A549 (cell line): ENCODE data around the gene MLYCD. TPM values are rescaled to one million over a fixed set of nuclear protein-coding genes. Genes with fewer than 3 reads are reported as not detected.

ENCODE experiments used
- ATAC-seq, 2 experiments: fragments of 200-7000 bp in 1 of 2; fragments of >200 bp in 1 of 2; cut with Nextera tagmentation in 1 of 2; cut with Tn5 transposase in 1 of 2; 3 replicates each; pipeline versions ENCODE4 v1.8.0 to v1.9.1; 2018 to 2020; ENCODE audit warnings: mild to moderate bottlenecking in 1 of 2, moderate library complexity in 1 of 2
- CTCF ChIA-PET: fragments of 300-600 bp; sonication (Branson Sonifier 250); formaldehyde crosslinking; extraction: SDS; loops from one replicate; lab custom pipeline; 2021; ENCODE audit warnings: antibody characterized with exemption, inconsistent platforms; lab: Yijun Ruan, JAX
- POLR2A ChIA-PET: fragments of 350-600 bp; formaldehyde crosslinking; extraction: SDS; loops from one replicate; lab custom pipeline; 2021; ENCODE audit warnings: antibody characterized with exemption, inconsistent platforms; lab: Yijun Ruan, JAX
- DNase-seq, 2 experiments: peaks; one replicate each; pipeline versions ENCODE4 v3.0.0 to v3.0.0-alpha.2; 2011 to 2016; ENCODE audit warnings: low read depth in 1 of 2, low spot score in 1 of 2
- FAIRE-seq: peaks from 2 replicates; lab custom pipeline; 2011; peaks lifted over from hg19 to GRCh38; lab: Jason Lieb, UNC
- H3K27ac ChIP-seq, 2 experiments: fragments of >200 bp; sonication (Bioruptor Twin); formaldehyde crosslinking; 3 replicates each; pipeline ENCODE4 v1.5.1; 2016 to 2017
- H3K4me1 ChIP-seq: fragments of >200 bp; sonication (Bioruptor Twin); formaldehyde crosslinking; 3 replicates; pipeline ENCODE4 v1.6.1; 2016
- H3K4me2 ChIP-seq: fragments of >200 bp; sonication (Bioruptor Twin); formaldehyde crosslinking; 3 replicates; pipeline ENCODE4 v1.6.1; 2016
- H3K4me3 ChIP-seq: fragments of >200 bp; sonication (Bioruptor Twin); formaldehyde crosslinking; 3 replicates; pipeline ENCODE4 v1.5.1; 2016
- H3K9me3 ChIP-seq: fragments of >200 bp; sonication (Bioruptor Twin); formaldehyde crosslinking; 3 replicates; pipeline ENCODE4 v1.6.1; 2016
- EHF ChIP-seq: fragments of 250-450 bp; sonication (Bioruptor Pico); IDR thresholded peaks from 2 replicates; pipeline ENCODE4 v1.5.0; 2020; ENCODE audit warnings: mild to moderate bottlenecking
- ESRRA ChIP-seq: fragments of 150-350 bp; IDR thresholded peaks from 2 replicates; pipeline ENCODE4 v1.6.1; 2014; ENCODE audit warnings: mild to moderate bottlenecking, low read length, borderline replicate concordance
- FOSB ChIP-seq: fragments of 250-450 bp; sonication (Bioruptor Pico); IDR thresholded peaks from 2 replicates; pipeline ENCODE4 v1.5.0; 2020; ENCODE audit warnings: mild to moderate bottlenecking, moderate library complexity
- FOSL2 ChIP-seq, 2 experiments: fragments of 450-650 bp in 1 of 2; fragments of >200 bp in 1 of 2; sonication (Bioruptor Twin) in 1 of 2; formaldehyde crosslinking; IDR thresholded peaks; 2 replicates each; pipeline versions ENCODE4 v1.5.0 to v1.6.1; 2016 to 2020; ENCODE audit warnings: mild to moderate bottlenecking in 1 of 2, moderate library complexity in 1 of 2
- FOXS1 ChIP-seq: fragments of 250-450 bp; sonication (Bioruptor Pico); IDR thresholded peaks from 2 replicates; pipeline ENCODE4 v1.5.0; 2020; ENCODE audit warnings: mild to moderate bottlenecking, moderate library complexity
- GATA3 ChIP-seq: IDR thresholded peaks from 2 replicates; pipeline ENCODE4 v1.6.1; 2012; ENCODE audit warnings: borderline replicate concordance
- HEYL ChIP-seq: fragments of 250-450 bp; sonication (Bioruptor Pico); IDR thresholded peaks from 2 replicates; pipeline ENCODE4 v1.8.0; 2021; ENCODE audit warnings: mild to moderate bottlenecking, moderate library complexity
- HOXA7 ChIP-seq: fragments of 250-450 bp; sonication (Bioruptor Pico); IDR thresholded peaks from 2 replicates; pipeline ENCODE4 v1.5.0; 2020; ENCODE audit warnings: mild to moderate bottlenecking, moderate library complexity
- JUNB ChIP-seq: fragments of >200 bp; sonication (Bioruptor Twin); formaldehyde crosslinking; IDR thresholded peaks from 2 replicates; pipeline ENCODE4 v1.6.1; 2016
- KDM1A ChIP-seq: fragments of 200-600 bp; sonication (generic); IDR thresholded peaks from 2 replicates; pipeline ENCODE4 v1.6.1; 2016; ENCODE audit warnings: low read depth, mild to moderate bottlenecking
- MAZ ChIP-seq: fragments of 150-350 bp; IDR thresholded peaks from 2 replicates; pipeline ENCODE4 v1.6.1; 2014; ENCODE audit warnings: antibody characterized with exemption, low read depth, low read length, borderline replicate concordance
- MYC ChIP-seq: IDR thresholded peaks from 2 replicates; pipeline ENCODE4 v1.6.1; 2012; ENCODE audit warnings: mild to moderate bottlenecking, inconsistent platforms, low read length, improper control_type of control experiment, borderline replicate concordance
- NPAS2 ChIP-seq: fragments of 250-450 bp; sonication (Bioruptor Pico); IDR thresholded peaks from 2 replicates; pipeline ENCODE4 v1.8.0; 2022; ENCODE audit warnings: mild to moderate bottlenecking, moderate library complexity, borderline replicate concordance
- PHF8 ChIP-seq: fragments of 200-600 bp; sonication (generic); IDR thresholded peaks from 2 replicates; pipeline ENCODE4 v1.6.1; 2016; ENCODE audit warnings: low read depth, mild to moderate bottlenecking, antibody characterized with exemption, moderate library complexity, borderline replicate concordance
- RARB ChIP-seq: fragments of 250-450 bp; sonication (Bioruptor Pico); IDR thresholded peaks from 2 replicates; pipeline ENCODE4 v1.8.0; 2021; ENCODE audit warnings: mild to moderate bottlenecking, moderate library complexity
- RCOR1 ChIP-seq: fragments of 150-350 bp; IDR thresholded peaks from 2 replicates; pipeline ENCODE4 v1.6.1; 2014; ENCODE audit warnings: antibody characterized with exemption, low read length, low read depth
- RFX5 ChIP-seq: fragments of 450-650 bp; IDR thresholded peaks from 2 replicates; pipeline ENCODE4 v1.7.1; 2014; ENCODE audit warnings: antibody characterized with exemption, mild to moderate bottlenecking, moderate library complexity
- TFCP2L1 ChIP-seq: fragments of 250-450 bp; sonication (Bioruptor Pico); IDR thresholded peaks from 2 replicates; pipeline ENCODE4 v1.5.0; 2021; ENCODE audit warnings: mild to moderate bottlenecking
- ZC3H11A ChIP-seq: fragments of 450-650 bp; IDR thresholded peaks from 2 replicates; pipeline ENCODE4 v1.6.1; 2014; ENCODE audit warnings: antibody characterized with exemption, mild to moderate bottlenecking
- ZFP36 ChIP-seq: fragments of 450-650 bp; IDR thresholded peaks from 2 replicates; pipeline ENCODE4 v1.6.1; 2014; ENCODE audit warnings: borderline replicate concordance; ENCODE audit not compliant: partially characterized antibody
- ZSCAN20 ChIP-seq: fragments of 250-450 bp; sonication (Bioruptor Pico); IDR thresholded peaks from 2 replicates; pipeline ENCODE4 v1.8.0; 2022; ENCODE audit warnings: mild to moderate bottlenecking, moderate library complexity
- WGBS: methylation state at CpG from one replicate; pipeline ENCODE4 v1.1.6; 2017; ENCODE audit errors: missing lambda C conversion rate; 5-methylcytosine and 5-hydroxymethylcytosine counted together
- polyA plus RNA-seq, 4 experiments: library from polyadenylated mRNA; depleted of rRNA in 3 of 4; stranded (reverse); fragments of >200 nt; fragmentation: RNase III in 1 of 4; extraction: RNeasy Plus Mini Kit Qiagen cat#74134 plus additional on column Dnase treatment in 1 of 4; gene quantifications; 2 replicates in 3 of 4; 3 replicates in 1 of 4; pipeline ENCODE4 v1.2.3, GENCODE V29; 2011 to 2017
- TF ChIP-seq, protein P1 (sequence below): fragments of 150-350 bp; IDR thresholded peaks from 2 replicates; pipeline ENCODE4 v1.6.1; 2014; ENCODE audit warnings: low read depth, mild to moderate bottlenecking, low read length

MLYCD gene
- polyA plus RNA-seq, 2 of the 4 experiments (the other 2 are of a cell fraction), result 1.3 to 1.7 TPM

- ChIA-PET POLR2A (no interaction called here), CTCF (interaction anchor here (0.9 to 1.8 kb wide), 2 partner anchors 12 to 90 kb away, joined by 3 to 9 read pairs; no protein-coding TSS in a partner anchor)
These were observed 16.2 kb downstream of the MLYCD start for GRCh38 chr16:83915081-83915480.

DNA sequence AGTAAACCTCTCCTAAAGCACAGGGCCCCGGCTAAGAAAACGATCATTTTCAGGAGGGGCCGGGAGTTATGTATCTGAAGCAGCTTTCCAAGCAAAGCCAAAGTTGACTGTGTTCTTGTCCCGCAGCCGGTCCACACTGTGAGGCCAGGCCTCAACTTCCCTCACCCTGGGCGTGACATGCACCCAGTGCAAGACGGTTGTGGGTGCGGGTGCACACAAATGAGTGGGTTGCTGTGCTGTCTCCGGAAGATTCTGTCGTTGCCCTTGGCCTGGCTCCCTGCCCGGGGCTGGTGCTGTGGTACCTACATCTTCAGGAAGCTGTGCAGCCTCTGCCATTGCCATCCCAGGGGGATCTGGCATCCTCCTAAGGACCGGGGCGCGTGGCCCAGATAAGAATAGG lies 16.6 kb downstream of the MLYCD start:
- WGBS, result 95% methylated on average over 14 of the region's 14 CpGs

More at GRCh38 chr16:83915081-83915480, 16.2 kb downstream of the MLYCD start:
- Histone ChIP-seq H3K4me1 (no peaks in the 10 kb centered on the region), H3K9me3 (no peaks in the 10 kb centered on the region), H3K4me2 (no peak overlapping the region), H3K4me3 (no peak overlapping the region), H3K27ac (no peak overlapping the region)
- WGBS, result 93% methylated on average over 19 of the region's 22 CpGs
- TF ChIP-seq RARB (CRISPR knock-in tag), result no peak
- no peak for TF ChIP-seq MYC
- TF ChIP-seq FOXS1 (CRISPR knock-in tag), result no peak
- no peak for TF ChIP-seq JUNB
- TF ChIP-seq RCOR1, result no peak
- no peak for TF ChIP-seq NPAS2 (CRISPR knock-in tag)
- no peak for TF ChIP-seq ESRRA
- TF ChIP-seq GATA3, result no peak
- no peak for TF ChIP-seq HOXA7 (CRISPR knock-in tag)
- TF ChIP-seq RFX5, result no peak
- TF ChIP-seq KDM1A, result no peak
- no peak for TF ChIP-seq TFCP2L1 (CRISPR knock-in tag)
- TF ChIP-seq FOSL2 (IDR thresholded peaks at IDR 0.05), result no peak
- no peak for TF ChIP-seq FOSL2 (CRISPR knock-in tag; IDR thresholded peaks at IDR 0.05)
- no peak for TF ChIP-seq MAZ
- TF ChIP-seq ZFP36, result no peak
- TF ChIP-seq FOSB, result no peak
- ATAC-seq, result no peak
- no peak for FAIRE-seq
- DNase-seq, result no peak

GRCh38 chr16:83917152-83918120 lies 18.5 kb downstream of the MLYCD start:
- H3K9me3 ChIP-seq, result no peaks in the 10 kb centered on the region
- FAIRE-seq (no peak), ATAC-seq (no peak), DNase-seq (no peak)
- TF ChIP-seq HEYL (CRISPR knock-in tag) (no peak), PHF8 (no peak), ESRRA (no peak), ZSCAN20 (CRISPR knock-in tag) (no peak)
- 93% methylated on average over 50 of the region's 51 CpGs for WGBS
- ChIA-PET POLR2A (no interaction called here), CTCF (interaction anchor here (1.2 kb wide), 1 partner anchor 9 kb away, joined by 3 read pairs; no protein-coding TSS in a partner anchor)
- no peaks in the 10 kb centered on the region for H3K4me1 ChIP-seq
- H3K27ac ChIP-seq, result no peak overlapping the region
- no peak overlapping the region for H3K4me2 ChIP-seq
- no peak overlapping the region for H3K4me3 ChIP-seq

More for the DNA sequence above, 16.6 kb downstream of the MLYCD start:
- no peaks in the 10 kb centered on the region for H3K4me1 ChIP-seq
- H3K9me3 ChIP-seq, result no peaks in the 10 kb centered on the region
- no peak overlapping the region for H3K4me3 ChIP-seq
- POLR2A ChIA-PET, result no interaction called here
- ATAC-seq, result no peak
- H3K4me2 ChIP-seq, result no peak overlapping the region
- no peak overlapping the region for H3K27ac ChIP-seq
- no peak for FAIRE-seq
- DNase-seq, result no peak
- CTCF ChIA-PET, result interaction anchor here (0.9 to 1.8 kb wide), 2 partner anchors 11 to 90 kb away, joined by 3 to 9 read pairs; no protein-coding TSS in a partner anchor
- no peak for TF ChIP-seq ZC3H11A
- TF ChIP-seq, protein P1, sequence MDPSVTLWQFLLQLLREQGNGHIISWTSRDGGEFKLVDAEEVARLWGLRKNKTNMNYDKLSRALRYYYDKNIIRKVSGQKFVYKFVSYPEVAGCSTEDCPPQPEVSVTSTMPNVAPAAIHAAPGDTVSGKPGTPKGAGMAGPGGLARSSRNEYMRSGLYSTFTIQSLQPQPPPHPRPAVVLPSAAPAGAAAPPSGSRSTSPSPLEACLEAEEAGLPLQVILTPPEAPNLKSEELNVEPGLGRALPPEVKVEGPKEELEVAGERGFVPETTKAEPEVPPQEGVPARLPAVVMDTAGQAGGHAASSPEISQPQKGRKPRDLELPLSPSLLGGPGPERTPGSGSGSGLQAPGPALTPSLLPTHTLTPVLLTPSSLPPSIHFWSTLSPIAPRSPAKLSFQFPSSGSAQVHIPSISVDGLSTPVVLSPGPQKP, result no peak
- no peak for TF ChIP-seq EHF (CRISPR knock-in tag)
- no peak for TF ChIP-seq FOXS1 (CRISPR knock-in tag)
